OCI-LY3 (cell line): Measurements from ENCODE around the gene CDC25A.

Experiments used
- H2AFZ ChIP-seq: fragments of 200-600, 300-600 bp; shearing (Covaris generic); 2 replicates; pipeline ENCODE4 v1.6.0; 2014; ENCODE audit warnings: antibody characterized with exemption, low read depth, low read length
- H3K27ac ChIP-seq: fragments of 200-600, 300-600 bp; sonication (generic); 2 replicates; pipeline ENCODE4 v1.5.1; 2014; ENCODE audit warnings: mild to moderate bottlenecking, low read length, moderate library complexity, mixed read lengths
- H3K27me3 ChIP-seq: fragments of 200-600, 300-600 bp; sonication (generic); 2 replicates; pipeline ENCODE4 v1.6.1; 2014; ENCODE audit warnings: low read depth, low read length, mixed read lengths
- H3K36me3 ChIP-seq: fragments of 200-600, 300-600 bp; sonication (generic); replicated peaks from 2 replicates; pipeline ENCODE3; 2014; ENCODE audit warnings: low read depth, low read length, mixed read lengths
- H3K4me1 ChIP-seq: fragments of 300-600, 200-600 bp; sonication (generic); 2 replicates; pipeline ENCODE4 v1.6.1; 2014; ENCODE audit warnings: low read length, mixed read lengths
- H3K4me2 ChIP-seq: fragments of 200-600, 300-600 bp; sonication (generic); 2 replicates; pipeline ENCODE4 v1.6.1; 2014; ENCODE audit warnings: low read length, mixed read lengths
- H3K4me3 ChIP-seq: fragments of 300-600, 200-600 bp; sonication (generic); 2 replicates; pipeline ENCODE4 v1.5.1; 2014; ENCODE audit warnings: antibody characterized with exemption, mild to moderate bottlenecking, low read length, moderate library complexity
- H3K79me2 ChIP-seq: fragments of 300-600, 200-600 bp; shearing (Covaris generic); 2 replicates; pipeline ENCODE4 v1.6.1; 2014; ENCODE audit warnings: mild to moderate bottlenecking, low read length, mixed read lengths
- H3K9ac ChIP-seq: fragments of 300-600, 200-600 bp; shearing (Covaris generic); 2 replicates; pipeline ENCODE4 v1.6.0; 2014; ENCODE audit warnings: mild to moderate bottlenecking, low read length, moderate library complexity
- H3K9me3 ChIP-seq: fragments of 200-600, 300-600 bp; shearing (Covaris generic); 2 replicates; pipeline ENCODE4 v1.6.1; 2014; ENCODE audit warnings: low read length, mixed read lengths; ENCODE audit not compliant: insufficient read depth
- H4K20me1 ChIP-seq: fragments of 200-600, 300-600 bp; sonication (generic); 2 replicates; pipeline ENCODE4 v1.6.1; 2016; ENCODE audit warnings: low read length, mixed read lengths; ENCODE audit not compliant: insufficient read depth
- CTCF ChIP-seq: fragments of 200-600, 300-600 bp; sonication (generic); IDR thresholded peaks from 2 replicates; pipeline ENCODE4 v1.5.1; 2014; ENCODE audit warnings: antibody characterized with exemption, low read length, low read depth
- EZH2phosphoT487 ChIP-seq: fragments of 200-600 bp; shearing (Covaris generic); IDR thresholded peaks from 2 replicates; pipeline ENCODE4 v1.6.1; 2018; ENCODE audit warnings: antibody characterized with exemption, mixed run types, low read depth

CDC25A gene

DNA sequence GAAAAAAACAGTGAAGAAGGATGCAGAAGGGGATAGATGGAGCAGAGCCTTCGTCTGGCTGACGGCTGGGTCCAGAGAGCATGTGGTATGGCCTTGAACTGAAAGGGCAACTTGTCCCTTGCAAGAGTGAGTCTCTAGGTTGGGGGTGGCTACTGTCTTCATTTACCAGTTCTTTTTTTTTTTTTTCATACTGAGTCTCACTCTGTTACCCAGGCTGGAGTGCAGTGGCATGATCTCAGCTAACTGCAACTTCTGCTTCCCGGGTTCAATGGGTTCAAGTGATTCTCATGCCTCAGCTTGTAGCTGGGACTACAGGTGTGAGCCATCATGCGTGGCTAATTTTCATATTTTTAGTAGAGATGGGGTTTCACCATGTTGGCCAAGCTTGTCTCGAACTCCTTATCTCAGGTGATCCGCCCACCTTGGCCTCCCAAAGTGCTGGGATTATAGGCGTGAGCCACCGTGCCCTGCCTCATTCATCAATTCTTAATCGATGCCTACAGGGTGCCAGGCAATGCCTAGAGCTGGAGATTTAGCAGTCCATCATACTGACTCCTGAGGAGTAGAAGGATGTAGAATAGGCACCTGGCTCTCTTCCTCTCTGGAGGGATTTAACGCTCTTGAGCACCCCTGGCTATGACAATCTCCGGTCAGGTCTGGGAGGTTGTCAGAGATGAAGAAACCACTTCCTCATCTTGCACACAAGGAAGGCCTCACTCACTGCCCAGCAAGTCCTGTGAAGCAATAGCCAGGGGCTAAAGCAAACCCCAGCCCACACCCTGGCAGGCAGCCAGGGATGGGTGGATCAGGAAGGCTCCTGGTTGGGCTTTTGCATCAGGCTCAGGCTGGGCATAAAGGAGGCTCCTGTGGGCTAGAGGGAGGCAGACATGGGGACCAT is 34.6 kb upstream of the CDC25A start, which contains the start of gene CAMP:
TSS of gene CAMP (plus strand) at position 880 of the 898 bp plus-strand sequence. CDS start at position 897, 17 bp downstream.
- peaks cover 74% of the 10 kb centered on the region for H3K4me1 ChIP-seq
- H3K27me3 ChIP-seq = no peaks in the 10 kb centered on the region
- H3K9ac ChIP-seq = peak within 1 kb of the TSS; percentile 35; the same call in 1 of the 2 replicates

GRCh38 chr3:48220746-48221145 is 32.5 kb upstream of the CDC25A start:
- H3K9me3 ChIP-seq = peaks cover 3% of the 10 kb centered on the region; the same call in 1 of the 2 replicates
- H3K9ac ChIP-seq = no peak overlapping the region
- no peaks in the 10 kb centered on the region for H3K79me2 ChIP-seq
- no peak overlapping the region for H3K4me2 ChIP-seq
- H3K4me1 ChIP-seq = peaks cover 56% of the 10 kb centered on the region
- H2AFZ ChIP-seq = no peak overlapping the region
- TF ChIP-seq EZH2phosphoT487 = no peak
- TF ChIP-seq CTCF = no peak
- no peaks in the 10 kb centered on the region for H3K27me3 ChIP-seq
- no peak overlapping the region for H3K4me3 ChIP-seq
- no peaks in the 10 kb centered on the region for H3K36me3 ChIP-seq
- H4K20me1 ChIP-seq = no peaks in the 10 kb centered on the region
- no peak overlapping the region for H3K27ac ChIP-seq

More for the DNA sequence above, 34.6 kb upstream of the CDC25A start, which contains the start of gene CAMP:
- peak within 1 kb of the TSS; percentile 53 for H3K4me2 ChIP-seq
- peaks cover 3% of the 10 kb centered on the region; the same call in 1 of the 2 replicates for H3K9me3 ChIP-seq
- TF ChIP-seq EZH2phosphoT487 = no peak
- TF ChIP-seq CTCF = no peak
- no peaks in the 10 kb centered on the region for H3K79me2 ChIP-seq
- H3K36me3 ChIP-seq = no peaks in the 10 kb centered on the region
- H2AFZ ChIP-seq = no peak within 1 kb of the TSS
- H4K20me1 ChIP-seq = no peaks in the 10 kb centered on the region
- H3K4me3 ChIP-seq = peak within 1 kb of the TSS; percentile 14; the same call in 1 of the 2 replicates
- H3K27ac ChIP-seq = peak within 1 kb of the TSS; percentile 82

DNA sequence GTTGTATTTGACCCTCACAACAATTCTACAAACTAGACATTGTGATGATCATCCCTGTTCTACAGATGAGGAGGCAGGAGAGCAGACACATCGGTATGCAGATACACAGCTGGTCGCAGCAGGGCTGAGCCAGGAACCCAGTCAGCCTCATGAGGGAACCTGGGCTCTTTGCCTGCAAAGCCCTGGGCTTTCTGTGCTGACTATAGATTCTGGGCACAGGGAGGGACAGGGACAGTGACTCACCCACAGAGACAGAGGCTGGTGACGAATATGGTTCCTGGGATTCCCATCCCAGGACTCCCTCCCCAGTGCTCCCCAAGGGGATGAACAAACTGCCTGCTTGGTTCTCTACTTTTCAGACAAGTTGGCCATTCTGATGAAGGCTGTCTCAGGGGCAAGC is 31.3 kb upstream of the CDC25A start:
- no peaks in the 10 kb centered on the region for H3K27me3 ChIP-seq
- TF ChIP-seq CTCF = no peak
- TF ChIP-seq EZH2phosphoT487 = no peak
- no peak overlapping the region for H3K27ac ChIP-seq

DNA sequence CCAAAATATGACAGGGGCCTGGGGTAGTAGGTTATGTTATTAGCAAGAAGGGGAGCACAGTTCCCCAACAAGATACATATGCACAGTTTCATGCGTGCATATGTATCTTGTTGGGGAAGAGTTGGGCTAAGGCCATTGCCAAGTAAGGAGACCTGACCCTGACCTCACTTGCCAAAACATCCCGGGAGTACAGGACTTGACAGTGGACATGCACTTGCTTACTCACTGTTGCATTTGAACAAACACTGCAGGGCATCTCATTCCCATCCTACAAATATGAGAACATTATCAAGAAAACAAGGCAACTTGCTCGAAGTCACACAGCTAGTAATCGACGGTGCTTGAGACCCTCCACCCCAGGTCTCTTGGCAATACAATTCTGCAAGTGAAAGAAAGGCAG is 30.3 kb upstream of the CDC25A start:
- no peak overlapping the region for H3K27ac ChIP-seq
- H3K4me2 ChIP-seq = no peak overlapping the region
- peaks cover 34% of the 10 kb centered on the region for H3K4me1 ChIP-seq
- no peak for TF ChIP-seq CTCF
- TF ChIP-seq EZH2phosphoT487 = no peak
- no peaks in the 10 kb centered on the region for H4K20me1 ChIP-seq
- H3K9ac ChIP-seq = no peak overlapping the region
- H2AFZ ChIP-seq = no peak overlapping the region
- no peaks in the 10 kb centered on the region for H3K27me3 ChIP-seq
- no peaks in the 10 kb centered on the region for H3K79me2 ChIP-seq
- peaks cover 3% of the 10 kb centered on the region; the same call in 1 of the 2 replicates for H3K9me3 ChIP-seq
- no peak overlapping the region for H3K4me3 ChIP-seq
- H3K36me3 ChIP-seq = no peaks in the 10 kb centered on the region

More for the DNA sequence above, 31.3 kb upstream of the CDC25A start:
- Histone ChIP-seq H3K4me2 (no peak overlapping the region), H3K9ac (no peak overlapping the region), H3K79me2 (no peaks in the 10 kb centered on the region), H3K36me3 (no peaks in the 10 kb centered on the region), H2AFZ (no peak overlapping the region), H3K4me3 (no peak overlapping the region), H4K20me1 (no peaks in the 10 kb centered on the region), H3K9me3 (peaks cover 3% of the 10 kb centered on the region; the same call in 1 of the 2 replicates), H3K4me1 (peaks cover 44% of the 10 kb centered on the region)
